GM12878 (cell line): ENCODE data around the gene EXOSC2. TPM values are rescaled to one million over a fixed set of nuclear protein-coding genes. Genes with fewer than 3 reads are reported as not detected.

Experiments
- polyA plus RNA-seq, 11 experiments: library from polyadenylated mRNA; depleted of rRNA in 4 of 11; unstranded in 6 of 11; stranded (reverse) in 5 of 11; fragments of >200 nt; fragmentation: Nextera tagmentation in 4 of 11; fragmentation: Illumina TruSeq in 1 of 11; extraction: Ambion mirVana in 4 of 11; extraction: Trizol in 1 of 11; gene quantifications; 1 replicate in 1 of 11; 2 replicates in 10 of 11; pipeline versions ENCODE4 v1.2.1 to v1.2.3, GENCODE V29; 2011 to 2016; ENCODE audit warnings: inconsistent platforms in 2 of 11, missing spikeins in 2 of 11, low read depth in 1 of 11
- small RNA-seq: library from RNA; depleted of rRNA; stranded (forward); fragments of <200 nt; gene quantifications from one replicate; pipeline ENCODE3, GENCODE V24; 2014
- total RNA-seq, 4 experiments: library from RNA; depleted of rRNA in 3 of 4; stranded (reverse); fragments of >200 nt in 3 of 4; fragmentation: Illumina TruSeq in 1 of 4; extraction: Trizol in 1 of 4; gene quantifications; 2 replicates each; pipeline versions ENCODE4 v1.2.1 to v1.2.3, GENCODE V29; 2013 to 2021

The EXOSC2 gene
- total and polyA plus RNA-seq, 10 of the 15 experiments (the other 5 are each of a cell fraction or from before 2014, with no cell fraction given) = 26.3 to 55.0 (median 48.0) TPM

Small RNAs within 50 kb of the gene (small RNA-seq; reads per million reads assigned to genes)
- gene AL359092.1 = not detected

Other genes starting within 250 kb of the EXOSC2 start
- 0.16 and 0.23 TPM in 2 replicates for gene ASS1, start 248.8 kb upstream of the EXOSC2 start, total RNA-seq (2014; rRNA removed)
- 0.27 TPM in 1 of 2 replicates, not detected in the other for gene ASS1, start 248.8 kb upstream of the EXOSC2 start, total RNA-seq (2014; rRNA removed; fragmentation: Illumina TruSeq; extraction: Trizol)
- 0.28 and 0.58 TPM in 2 replicates for gene ASS1, start 248.8 kb upstream of the EXOSC2 start, total RNA-seq (2021)
- gene ASS1, start 248.8 kb upstream of the EXOSC2 start, polyA plus RNA-seq (2011; rRNA removed) = 4.2 and 6.1 TPM in 2 replicates
- gene ASS1, start 248.8 kb upstream of the EXOSC2 start, polyA plus RNA-seq (2014; fragmentation: Illumina TruSeq; extraction: Trizol) = 0.10 TPM in 1 of 2 replicates, not detected in the other
- gene ASS1, start 248.8 kb upstream of the EXOSC2 start, polyA plus RNA-seq (2014; fragmentation: Nextera tagmentation; extraction: Ambion mirVana) = not detected
- 0.28 TPM in 1 of 2 replicates, not detected in the other for gene ASS1, start 248.8 kb upstream of the EXOSC2 start, polyA plus RNA-seq (2014; rRNA removed)
- under 1 TPM in 1 of 2 experiments, not detected in 1; 0.31 TPM for gene ASS1, start 248.8 kb upstream of the EXOSC2 start, polyA plus RNA-seq (2016; fragmentation: Nextera tagmentation; extraction: Ambion mirVana)
- 37.6 and 39.6 TPM in 2 replicates for gene FUBP3, start 114.2 kb upstream of the EXOSC2 start, total RNA-seq (2014; rRNA removed)
- 26.3 and 29.6 TPM in 2 replicates for gene FUBP3, start 114.2 kb upstream of the EXOSC2 start, total RNA-seq (2014; rRNA removed; fragmentation: Illumina TruSeq; extraction: Trizol)
- gene FUBP3, start 114.2 kb upstream of the EXOSC2 start, total RNA-seq (2021) = 36.4 and 37.4 TPM in 2 replicates
- gene FUBP3, start 114.2 kb upstream of the EXOSC2 start, polyA plus RNA-seq (2011; rRNA removed) = 26.4 and 30.8 TPM in 2 replicates
- 29.9 and 41.1 TPM in 2 replicates for gene FUBP3, start 114.2 kb upstream of the EXOSC2 start, polyA plus RNA-seq (2014; fragmentation: Illumina TruSeq; extraction: Trizol)
- 1 to 10 TPM; 2.4 to 9.4 TPM for gene FUBP3, start 114.2 kb upstream of the EXOSC2 start, polyA plus RNA-seq (2014; fragmentation: Nextera tagmentation; extraction: Ambion mirVana)
- gene FUBP3, start 114.2 kb upstream of the EXOSC2 start, polyA plus RNA-seq (2014; rRNA removed) = 35.7 and 38.1 TPM in 2 replicates
- gene FUBP3, start 114.2 kb upstream of the EXOSC2 start, polyA plus RNA-seq (2016; fragmentation: Nextera tagmentation; extraction: Ambion mirVana) = 10 to 100 TPM; 38.0 to 49.4 TPM
- not detected in 2 replicates for gene PRDM12, start 29.2 kb upstream of the EXOSC2 start, total RNA-seq (2014; rRNA removed)
- gene PRDM12, start 29.2 kb upstream of the EXOSC2 start, total RNA-seq (2014; rRNA removed; fragmentation: Illumina TruSeq; extraction: Trizol) = not detected in 2 replicates
- not detected in 2 replicates for gene PRDM12, start 29.2 kb upstream of the EXOSC2 start, total RNA-seq (2021)
- gene PRDM12, start 29.2 kb upstream of the EXOSC2 start, polyA plus RNA-seq (2011; rRNA removed) = not detected in 2 replicates
- gene PRDM12, start 29.2 kb upstream of the EXOSC2 start, polyA plus RNA-seq (2014; fragmentation: Illumina TruSeq; extraction: Trizol) = not detected in 2 replicates
- gene PRDM12, start 29.2 kb upstream of the EXOSC2 start, polyA plus RNA-seq (2014; fragmentation: Nextera tagmentation; extraction: Ambion mirVana) = not detected
- gene PRDM12, start 29.2 kb upstream of the EXOSC2 start, polyA plus RNA-seq (2014; rRNA removed) = not detected in 2 replicates
- not detected for gene PRDM12, start 29.2 kb upstream of the EXOSC2 start, polyA plus RNA-seq (2016; fragmentation: Nextera tagmentation; extraction: Ambion mirVana)
- gene ABL1, start 141.5 kb downstream of the EXOSC2 start, total RNA-seq (2014; rRNA removed) = 15.9 and 16.8 TPM in 2 replicates
- gene ABL1, start 141.5 kb downstream of the EXOSC2 start, total RNA-seq (2014; rRNA removed; fragmentation: Illumina TruSeq; extraction: Trizol) = 11.4 and 13.4 TPM in 2 replicates
- 49.5 and 51.5 TPM in 2 replicates for gene ABL1, start 141.5 kb downstream of the EXOSC2 start, total RNA-seq (2021)
- 8.8 and 13.2 TPM in 2 replicates for gene ABL1, start 141.5 kb downstream of the EXOSC2 start, polyA plus RNA-seq (2011; rRNA removed)
- 18.4 and 23.4 TPM in 2 replicates for gene ABL1, start 141.5 kb downstream of the EXOSC2 start, polyA plus RNA-seq (2014; fragmentation: Illumina TruSeq; extraction: Trizol)
- gene ABL1, start 141.5 kb downstream of the EXOSC2 start, polyA plus RNA-seq (2014; fragmentation: Nextera tagmentation; extraction: Ambion mirVana) = 1 to 10 TPM in 1 of 2 experiments, under 1 TPM in 1; 0.79 to 1.6 TPM
- gene ABL1, start 141.5 kb downstream of the EXOSC2 start, polyA plus RNA-seq (2014; rRNA removed) = 36.3 and 36.7 TPM in 2 replicates
- 10 to 100 TPM; 15.9 to 18.4 TPM for gene ABL1, start 141.5 kb downstream of the EXOSC2 start, polyA plus RNA-seq (2016; fragmentation: Nextera tagmentation; extraction: Ambion mirVana)
- gene QRFP, start 203.0 kb downstream of the EXOSC2 start, total RNA-seq (2014; rRNA removed) = not detected in 2 replicates
- not detected in 2 replicates for gene QRFP, start 203.0 kb downstream of the EXOSC2 start, total RNA-seq (2014; rRNA removed; fragmentation: Illumina TruSeq; extraction: Trizol)
- gene QRFP, start 203.0 kb downstream of the EXOSC2 start, total RNA-seq (2021) = not detected in 2 replicates
- not detected in 2 replicates for gene QRFP, start 203.0 kb downstream of the EXOSC2 start, polyA plus RNA-seq (2011; rRNA removed)
- gene QRFP, start 203.0 kb downstream of the EXOSC2 start, polyA plus RNA-seq (2014; fragmentation: Illumina TruSeq; extraction: Trizol) = not detected in 2 replicates
- not detected for gene QRFP, start 203.0 kb downstream of the EXOSC2 start, polyA plus RNA-seq (2014; fragmentation: Nextera tagmentation; extraction: Ambion mirVana)
- gene QRFP, start 203.0 kb downstream of the EXOSC2 start, polyA plus RNA-seq (2014; rRNA removed) = not detected in 2 replicates
- not detected for gene QRFP, start 203.0 kb downstream of the EXOSC2 start, polyA plus RNA-seq (2016; fragmentation: Nextera tagmentation; extraction: Ambion mirVana)
- gene FIBCD1, start 245.5 kb downstream of the EXOSC2 start, total RNA-seq (2014; rRNA removed) = 2.5 TPM in 1 of 2 replicates, not detected in the other
- not detected in 2 replicates for gene FIBCD1, start 245.5 kb downstream of the EXOSC2 start, total RNA-seq (2014; rRNA removed; fragmentation: Illumina TruSeq; extraction: Trizol)
- gene FIBCD1, start 245.5 kb downstream of the EXOSC2 start, total RNA-seq (2021) = 0.08 and 0.95 TPM in 2 replicates
- 0.07 TPM in 1 of 2 replicates, not detected in the other for gene FIBCD1, start 245.5 kb downstream of the EXOSC2 start, polyA plus RNA-seq (2011; rRNA removed)
- not detected in 2 replicates for gene FIBCD1, start 245.5 kb downstream of the EXOSC2 start, polyA plus RNA-seq (2014; fragmentation: Illumina TruSeq; extraction: Trizol)
- gene FIBCD1, start 245.5 kb downstream of the EXOSC2 start, polyA plus RNA-seq (2014; fragmentation: Nextera tagmentation; extraction: Ambion mirVana) = not detected
- gene FIBCD1, start 245.5 kb downstream of the EXOSC2 start, polyA plus RNA-seq (2014; rRNA removed) = 0.04 and 0.41 TPM in 2 replicates
- gene FIBCD1, start 245.5 kb downstream of the EXOSC2 start, polyA plus RNA-seq (2016; fragmentation: Nextera tagmentation; extraction: Ambion mirVana) = under 1 TPM in 1 of 2 experiments, not detected in 1; 0.44 TPM